KBM-7 (cell line): ENCODE results near the gene SPTLC3.
A peak's percentile ranks its signal among the peaks of the same experiment; 100 is the strongest.

Experiments used
- DNase-seq: peaks from one replicate; pipeline ENCODE4 v3.0.0-alpha.2; 2015
- in situ Hi-C: fragments of 300-500 bp; cut with MboI; formaldehyde crosslinking; loops from 2 replicates; pipeline ENCODE4 v1.14.3; 2020; ENCODE audit warnings: low sequenced_read_pairs, low pct_unique_long_range_greater_than_20kb, mixed read lengths

SPTLC3 gene

GRCh38 chr20:12982098-12982497 is 26.7 kb upstream of the SPTLC3 start:
- DNase-seq, result no peak
- in situ Hi-C loops, result no loop called here

- DNase-seq, result no peak
- in situ Hi-C loops, result no loop called here
These were observed 24.6 kb upstream of the SPTLC3 start for GRCh38 chr20:12984069-12984765.

- in situ Hi-C loops, result no loop called here
- DNase-seq, result no peak
These were observed 23.9 kb upstream of the SPTLC3 start for GRCh38 chr20:12984863-12985262.

- DNase-seq, result no peak
- in situ Hi-C loops, result no loop called here
These were observed 21.5 kb upstream of the SPTLC3 start for GRCh38 chr20:12987261-12987660.

- in situ Hi-C loops, result no loop called here
- no peak for DNase-seq
These were observed 19.1 kb upstream of the SPTLC3 start for GRCh38 chr20:12989586-12990115.

GRCh38 chr20:12997128-12997655 is 11.6 kb upstream of the SPTLC3 start:
- in situ Hi-C loops, result no loop called here
- DNase-seq, result no peak

- in situ Hi-C loops, result no loop called here
- DNase-seq, result no peak
These were observed 10.7 kb upstream of the SPTLC3 start for GRCh38 chr20:12998046-12998445.

- in situ Hi-C loops, result no loop called here
- DNase-seq, result no peak
These were observed 9.6 kb upstream of the SPTLC3 start for GRCh38 chr20:12999201-12999600.

- DNase-seq, result no peak
- in situ Hi-C loops, result no loop called here
These were observed 6.5 kb upstream of the SPTLC3 start for GRCh38 chr20:13002251-13002650.

- no peak for DNase-seq
- in situ Hi-C loops, result no loop called here
These were observed 1.9 kb upstream of the SPTLC3 start for GRCh38 chr20:13006825-13007224.

- DNase-seq, result no peak
- in situ Hi-C loops, result no loop called here
These were observed 1.2 kb upstream of the SPTLC3 start for GRCh38 chr20:13007596-13007995.

GRCh38 chr20:13009682-13010406 is 1.1 kb downstream of the SPTLC3 start:
- peak; percentile 94 for DNase-seq
- in situ Hi-C loops, result no loop called here

GRCh38 chr20:13012886-13013285 is 4.1 kb downstream of the SPTLC3 start:
- no peak for DNase-seq
- in situ Hi-C loops, result no loop called here

GRCh38 chr20:13013411-13013810 is 4.6 kb downstream of the SPTLC3 start:
- in situ Hi-C loops, result no loop called here
- no peak for DNase-seq

GRCh38 chr20:13017235-13017634 is 8.5 kb downstream of the SPTLC3 start:
- in situ Hi-C loops, result no loop called here
- no peak for DNase-seq

GRCh38 chr20:13017883-13018535 is 9.2 kb downstream of the SPTLC3 start:
- in situ Hi-C loops, result no loop called here
- DNase-seq, result no peak

GRCh38 chr20:13021205-13021970 is 12.6 kb downstream of the SPTLC3 start:
- in situ Hi-C loops, result no loop called here

GRCh38 chr20:13022401-13023155 is 13.8 kb downstream of the SPTLC3 start:
- DNase-seq, result no peak
- in situ Hi-C loops, result no loop called here

More at GRCh38 chr20:13021205-13021970, 12.6 kb downstream of the SPTLC3 start:
- no peak for DNase-seq
